ENCODE measurements around the gene PIGL. TPM values are rescaled to one million over a fixed set of nuclear protein-coding genes. Genes with fewer than 3 reads are reported as not detected.

The PIGL gene

GRCh38 chr17:16374146-16374938 is 157.3 kb downstream of the PIGL start:
- TF ChIP-seq POLR2AphosphoS5 (IDR thresholded peaks at IDR 0.05; ENCODE audit: low read depth) (no peak), GABPA (IDR thresholded peaks at IDR 0.05; ENCODE audit: low read depth) (no peak), REST (IDR thresholded peaks at IDR 0.05; ENCODE audit: insufficient replicate concordance, low read depth) (no peak), SPI1 (IDR thresholded peaks at IDR 0.05; ENCODE audit: borderline replicate concordance, low read depth) (no peak), CTCF (IDR thresholded peaks at IDR 0.05; ENCODE audit: insufficient read depth, low read length) (no peak)
- H3K27me3 ChIP-seq (ENCODE audit: insufficient read depth, poor library complexity, severe bottlenecking): no peaks in the 10 kb centered on the region
- no peak overlapping the region for H3K4me3 ChIP-seq (replicated peaks; ENCODE audit: insufficient read depth, low read length)
- no peak overlapping the region for H3K27ac ChIP-seq (replicated peaks)
- DNase-seq (ENCODE audit: low read depth in 1 of 2, low spot score in 1 of 2): no peak

Small RNA genes within 50 kb of the gene (microRNA-seq; reads per million reads assigned to microRNA genes)
- gene MIR1288: not detected

Data from HL-60 (cell line).